ENCODE measurements around the gene XRN1.

XRN1 gene

GRCh38 chr3:142268426-142268825 lies 179.4 kb downstream of the XRN1 start:
- Histone ChIP-seq H3K18ac (ENCODE audit: low read length) (no peak overlapping the region), H3K4me3 (ENCODE audit: low read length in 2 of 2) (no peak overlapping the region), H3K27me3 (ENCODE audit: control insufficient read depth in 3 of 3, insufficient read depth in 3 of 3, low read depth in 1 of 3, low read length in 3 of 3) (no peaks in the 10 kb centered on the region), H3K23ac (ENCODE audit: low read depth, low read length, poor library complexity) (no peak overlapping the region), H2BK15ac (ENCODE audit: low read length) (no peak overlapping the region), H3K14ac (ENCODE audit: low read length) (no peak overlapping the region), H4K8ac (ENCODE audit: low read depth, low read length) (no peak overlapping the region), H2AK5ac (ENCODE audit: low read depth, low read length) (no peak overlapping the region), H3K36me3 (replicated peaks in 1 of 2; ENCODE audit: control insufficient read depth in 2 of 2, insufficient read depth in 2 of 2, low read length in 2 of 2) (no peaks in the 10 kb centered on the region), H3K27ac (replicated peaks; ENCODE audit: low read length) (no peak overlapping the region), H3K9me3 (replicated peaks in 1 of 2; ENCODE audit: control insufficient read depth in 2 of 2, insufficient read depth in 1 of 2, low read depth in 1 of 2, low read length in 2 of 2) (peaks cover 0 to 4% of the 10 kb centered on the region in 2 donors), H3K9ac (ENCODE audit: low read depth, low read length, poor library complexity) (no peak overlapping the region), H2BK5ac (ENCODE audit: low read length) (no peak overlapping the region), H3K4me2 (ENCODE audit: insufficient read depth, low read length, poor library complexity, severe bottlenecking) (no peak overlapping the region), H2BK12ac (ENCODE audit: low read length) (no peak overlapping the region), H3K79me1 (ENCODE audit: low read depth, low read length) (no peaks in the 10 kb centered on the region), H3K4me1 (ENCODE audit: control insufficient read depth in 2 of 2, insufficient read depth in 1 of 2, low read depth in 1 of 2, low read length in 2 of 2) (no peaks in the 10 kb centered on the region), H3K4ac (ENCODE audit: low read length) (no peak overlapping the region), H2AFZ (ENCODE audit: low read length) (no peak overlapping the region), H4K91ac (ENCODE audit: low read depth, low read length, poor library complexity) (no peak overlapping the region), H2BK120ac (ENCODE audit: low read depth, low read length) (no peak overlapping the region)
- no peak for DNase-seq (ENCODE audit: low spot score)
- WGBS, 2 donors (ENCODE audit: extremely low coverage in 2 of 2, insufficient read length in 2 of 2, insufficient replicate concordance in 1 of 2) = no CpG with 5 or more reads among the region's 4 CpGs

GRCh38 chr3:142267269-142267668 lies 180.6 kb downstream of the XRN1 start:
- Histone ChIP-seq H2BK120ac (ENCODE audit: low read depth, low read length) (no peak overlapping the region), H3K9ac (ENCODE audit: low read depth, low read length, poor library complexity) (no peak overlapping the region), H3K18ac (ENCODE audit: low read length) (no peak overlapping the region), H3K79me1 (ENCODE audit: low read depth, low read length) (no peaks in the 10 kb centered on the region), H3K36me3 (replicated peaks in 1 of 2; ENCODE audit: control insufficient read depth in 2 of 2, insufficient read depth in 2 of 2, low read length in 2 of 2) (no peaks in the 10 kb centered on the region), H3K4me2 (ENCODE audit: insufficient read depth, low read length, poor library complexity, severe bottlenecking) (no peak overlapping the region), H3K14ac (ENCODE audit: low read length) (no peak overlapping the region), H3K27me3 (ENCODE audit: control insufficient read depth in 3 of 3, insufficient read depth in 3 of 3, low read depth in 1 of 3, low read length in 3 of 3) (no peaks in the 10 kb centered on the region), H2AK5ac (ENCODE audit: low read depth, low read length) (no peak overlapping the region), H4K91ac (ENCODE audit: low read depth, low read length, poor library complexity) (no peak overlapping the region), H3K9me3 (replicated peaks in 1 of 2; ENCODE audit: control insufficient read depth in 2 of 2, insufficient read depth in 1 of 2, low read depth in 1 of 2, low read length in 2 of 2) (peaks cover 0 to 4% of the 10 kb centered on the region in 2 donors), H3K4me3 (ENCODE audit: low read length in 2 of 2) (no peak overlapping the region), H2BK15ac (ENCODE audit: low read length) (no peak overlapping the region), H3K23ac (ENCODE audit: low read depth, low read length, poor library complexity) (no peak overlapping the region), H3K4me1 (ENCODE audit: control insufficient read depth in 2 of 2, insufficient read depth in 1 of 2, low read depth in 1 of 2, low read length in 2 of 2) (no peaks in the 10 kb centered on the region), H4K8ac (ENCODE audit: low read depth, low read length) (no peak overlapping the region), H2BK12ac (ENCODE audit: low read length) (no peak overlapping the region), H2BK5ac (ENCODE audit: low read length) (no peak overlapping the region), H3K4ac (ENCODE audit: low read length) (no peak overlapping the region), H2AFZ (ENCODE audit: low read length) (no peak overlapping the region), H3K27ac (replicated peaks; ENCODE audit: low read length) (no peak overlapping the region)
- no CpG with 5 or more reads among the region's 2 CpGs for WGBS, 2 donors (ENCODE audit: extremely low coverage in 2 of 2, insufficient read length in 2 of 2, insufficient replicate concordance in 1 of 2)
- no peak for DNase-seq (ENCODE audit: low spot score)

GRCh38 chr3:142263112-142263511 lies 184.7 kb downstream of the XRN1 start:
- H3K27me3 ChIP-seq (ENCODE audit: control insufficient read depth in 3 of 3, insufficient read depth in 3 of 3, low read depth in 1 of 3, low read length in 3 of 3) = no peaks in the 10 kb centered on the region
- H3K9ac ChIP-seq (ENCODE audit: low read depth, low read length, poor library complexity) = no peak overlapping the region
- peaks cover 2 to 4% of the 10 kb centered on the region in 2 donors for H3K9me3 ChIP-seq (replicated peaks in 1 of 2; ENCODE audit: control insufficient read depth in 2 of 2, insufficient read depth in 1 of 2, low read depth in 1 of 2, low read length in 2 of 2)
- no peaks in the 10 kb centered on the region for H3K79me1 ChIP-seq (ENCODE audit: low read depth, low read length)
- H2BK120ac ChIP-seq (ENCODE audit: low read depth, low read length) = no peak overlapping the region
- no peak overlapping the region for H3K4me3 ChIP-seq (ENCODE audit: low read length in 2 of 2)
- H3K23ac ChIP-seq (ENCODE audit: low read depth, low read length, poor library complexity) = no peak overlapping the region
- WGBS, 2 donors (ENCODE audit: extremely low coverage in 2 of 2, insufficient read length in 2 of 2, insufficient replicate concordance in 1 of 2) = no CpG with 5 or more reads among the region's 2 CpGs
- DNase-seq (ENCODE audit: low spot score) = no peak
- H3K14ac ChIP-seq (ENCODE audit: low read length) = no peak overlapping the region
- H3K4me1 ChIP-seq (ENCODE audit: control insufficient read depth in 2 of 2, insufficient read depth in 1 of 2, low read depth in 1 of 2, low read length in 2 of 2) = no peaks in the 10 kb centered on the region
- no peak overlapping the region for H2BK5ac ChIP-seq (ENCODE audit: low read length)
- H4K8ac ChIP-seq (ENCODE audit: low read depth, low read length) = no peak overlapping the region
- no peaks in the 10 kb centered on the region for H3K36me3 ChIP-seq (replicated peaks in 1 of 2; ENCODE audit: control insufficient read depth in 2 of 2, insufficient read depth in 2 of 2, low read length in 2 of 2)
- H3K18ac ChIP-seq (ENCODE audit: low read length) = no peak overlapping the region
- no peak overlapping the region for H3K27ac ChIP-seq (replicated peaks; ENCODE audit: low read length)
- H4K91ac ChIP-seq (ENCODE audit: low read depth, low read length, poor library complexity) = no peak overlapping the region
- H2BK15ac ChIP-seq (ENCODE audit: low read length) = no peak overlapping the region
- H3K4me2 ChIP-seq (ENCODE audit: insufficient read depth, low read length, poor library complexity, severe bottlenecking) = no peak overlapping the region
- H3K4ac ChIP-seq (ENCODE audit: low read length) = no peak overlapping the region
- H2AK5ac ChIP-seq (ENCODE audit: low read depth, low read length) = no peak overlapping the region
- no peak overlapping the region for H2BK12ac ChIP-seq (ENCODE audit: low read length)
- no peak overlapping the region for H2AFZ ChIP-seq (ENCODE audit: low read length)

- Histone ChIP-seq H3K36me3 (replicated peaks in 1 of 2; ENCODE audit: control insufficient read depth in 2 of 2, insufficient read depth in 2 of 2, low read length in 2 of 2) (no peaks in the 10 kb centered on the region), H2AFZ (ENCODE audit: low read length) (peak overlapping the region; percentile 72), H4K8ac (ENCODE audit: low read depth, low read length) (no peak overlapping the region), H2BK5ac (ENCODE audit: low read length) (no peak overlapping the region), H3K27me3 (ENCODE audit: control insufficient read depth in 3 of 3, insufficient read depth in 3 of 3, low read depth in 1 of 3, low read length in 3 of 3) (no peaks in the 10 kb centered on the region), H3K9me3 (replicated peaks in 1 of 2; ENCODE audit: control insufficient read depth in 2 of 2, insufficient read depth in 1 of 2, low read depth in 1 of 2, low read length in 2 of 2) (peaks cover 7% of the 10 kb centered on the region in 2 donors), H3K4me1 (ENCODE audit: control insufficient read depth in 2 of 2, insufficient read depth in 1 of 2, low read depth in 1 of 2, low read length in 2 of 2) (no peaks in the 10 kb centered on the region), H2BK120ac (ENCODE audit: low read depth, low read length) (no peak overlapping the region), H2BK15ac (ENCODE audit: low read length) (no peak overlapping the region), H3K4me2 (ENCODE audit: insufficient read depth, low read length, poor library complexity, severe bottlenecking) (no peak overlapping the region), H3K14ac (ENCODE audit: low read length) (no peak overlapping the region), H4K91ac (ENCODE audit: low read depth, low read length, poor library complexity) (no peak overlapping the region), H3K23ac (ENCODE audit: low read depth, low read length, poor library complexity) (no peak overlapping the region), H3K9ac (ENCODE audit: low read depth, low read length, poor library complexity) (no peak overlapping the region), H3K18ac (ENCODE audit: low read length) (no peak overlapping the region), H2AK5ac (ENCODE audit: low read depth, low read length) (no peak overlapping the region), H2BK12ac (ENCODE audit: low read length) (no peak overlapping the region), H3K27ac (replicated peaks; ENCODE audit: low read length) (no peak overlapping the region), H3K79me1 (ENCODE audit: low read depth, low read length) (no peaks in the 10 kb centered on the region), H3K4ac (ENCODE audit: low read length) (no peak overlapping the region), H3K4me3 (ENCODE audit: low read length in 2 of 2) (no peak overlapping the region)
- no CpG with 5 or more reads among the region's 3 CpGs for WGBS, 2 donors (ENCODE audit: extremely low coverage in 2 of 2, insufficient read length in 2 of 2, insufficient replicate concordance in 1 of 2)
- DNase-seq (ENCODE audit: low spot score) = peak; percentile 65
Measured at GRCh38 chr3:142259359-142259758, 188.5 kb downstream of the XRN1 start.

Measured in neuronal stem cell (in vitro differentiated cells).